Spleen (tissue), 11 donors: ENCODE results near the gene CST3. TPM values are rescaled to one million over a fixed set of nuclear protein-coding genes. Genes with fewer than 3 reads are reported as not detected.
A peak's percentile ranks its signal among the peaks of the same experiment; 100 is the strongest.

Experiments used
- DNase-seq: peaks from one replicate; pipeline ENCODE4 v3.0.0-alpha.2; 2020
- H3K27ac ChIP-seq, 8 donors: fragments of 200-600 bp; sonication (generic) in 7 of 8; 1 replicate in 4 of 8; 2 replicates in 4 of 8; pipeline versions ENCODE4 v1.5.0 to v1.8.0; 2016 to 2021; ENCODE audit warnings: inconsistent platforms in 4 of 8, mild to moderate bottlenecking in 4 of 8, moderate library complexity in 1 of 8
- H3K27me3 ChIP-seq, 7 donors: fragments of 200-600 bp; sonication (generic) in 6 of 7; replicated peaks in 1 of 7; 1 replicate in 4 of 7; 2 replicates in 3 of 7; pipeline versions ENCODE4 v1.5.0 to v1.8.0; 2016 to 2021; ENCODE audit warnings: inconsistent platforms in 3 of 7, mild to moderate bottlenecking in 1 of 7
- H3K36me3 ChIP-seq, 6 donors: fragments of 200-600 bp; sonication (generic) in 5 of 6; 1 replicate in 4 of 6; 2 replicates in 2 of 6; pipeline versions ENCODE4 v1.5.0 to v1.8.0; 2016 to 2021; ENCODE audit warnings: inconsistent platforms in 2 of 6
- H3K4me1 ChIP-seq, 6 donors: fragments of 200-600 bp; sonication (generic) in 5 of 6; 1 replicate in 3 of 6; 2 replicates in 3 of 6; pipeline versions ENCODE4 v1.5.0 to v1.8.0; 2016 to 2021; ENCODE audit warnings: inconsistent platforms in 3 of 6
- H3K4me3 ChIP-seq, 8 donors: fragments of 200-600 bp; sonication (generic) in 7 of 8; 1 replicate in 4 of 8; 2 replicates in 4 of 8; pipeline versions ENCODE4 v1.5.0 to v1.8.0; 2016 to 2021; ENCODE audit warnings: inconsistent platforms in 4 of 8, mild to moderate bottlenecking in 4 of 8, moderate library complexity in 2 of 8
- H3K9me3 ChIP-seq, 8 donors: fragments of 200-600 bp; sonication (generic) in 7 of 8; 1 replicate in 4 of 8; 2 replicates in 4 of 8; pipeline versions ENCODE4 v1.5.0 to v1.8.0; 2016 to 2021; ENCODE audit warnings: inconsistent platforms in 4 of 8
- POLR2A ChIP-seq, 3 donors: fragments of 450-650 bp; IDR thresholded peaks; one replicate each; pipeline ENCODE4 v1.5.1; 2017; ENCODE audit warnings: antibody characterized with exemption in 3 of 3, mild to moderate bottlenecking in 1 of 3
- POLR2AphosphoS5 ChIP-seq, 3 donors: sonication (generic); formaldehyde crosslinking; IDR thresholded peaks; one replicate each; pipeline ENCODE4 v1.5.1; 2017; ENCODE audit warnings: antibody characterized with exemption in 3 of 3
- WGBS, 5 donors: extraction: QIAGEN DNeasy Blood & Tissue Kit in 3 of 5; methylation state at CpG; one replicate each; pipeline versions ENCODE4 v1.1.5 to v1.1.7; 2013 to 2018; 5-methylcytosine and 5-hydroxymethylcytosine counted together
- intact Hi-C: fragments of 100-400 bp; cut with DNase I; formaldehyde crosslinking; loops from one replicate; pipeline ENCODE4 v1.15.0; 2023; ENCODE audit warnings: low total_unique reads
- polyA plus RNA-seq, 3 donors: library from polyadenylated mRNA; stranded (reverse); fragments of 200-250 nt; gene quantifications; one replicate each; pipeline ENCODE4 v1.2.1, GENCODE V29; 2013
- total RNA-seq, 7 donors: library from RNA; depleted of rRNA in 3 of 7; stranded (reverse); fragments of >200 nt in 3 of 7; fragmentation: NEBNext Ultra II Directional in 4 of 7; extraction: Animal tissue kit (Norgen Biotek cat#: 25700) in 4 of 7; gene quantifications; one replicate each; pipeline versions ENCODE4 v1.1.0 to v1.2.1, GENCODE V29; 2016 to 2021
- TF ChIP-seq, protein P1 (sequence below), 11 experiments: fragments of 200-600 bp in 7 of 11; fragments of 450-650 bp in 4 of 11; sonication (generic) in 4 of 11; IDR thresholded peaks in 8 of 11; conservative IDR thresholded peaks in 3 of 11; 1 replicate in 7 of 11; 2 replicates in 4 of 11; pipeline versions ENCODE4 v1.4.0 to v1.8.0; 2016 to 2021; ENCODE audit warnings: antibody characterized with exemption in 11 of 11, inconsistent platforms in 4 of 11, mild to moderate bottlenecking in 1 of 11
- donor health status: healthy with polysubstance abuse.
- donor health status: DM: no; HTN: no; CAD: no; lungs with moderate emphysema.
- donor health status: DM: no; HTN: no; CAD: no.
- donor health status: Bipolar disorder and iron deficiency.
- donor health status: healthy.
- donor health status: DM: no; HTN: no; CAD: no.
- donor health status: DM: yes; HTN: yes; CAD: no.

CST3 gene
- total and polyA plus RNA-seq, 10 donors = 199 to 1,082 (median 595) TPM

DNA sequence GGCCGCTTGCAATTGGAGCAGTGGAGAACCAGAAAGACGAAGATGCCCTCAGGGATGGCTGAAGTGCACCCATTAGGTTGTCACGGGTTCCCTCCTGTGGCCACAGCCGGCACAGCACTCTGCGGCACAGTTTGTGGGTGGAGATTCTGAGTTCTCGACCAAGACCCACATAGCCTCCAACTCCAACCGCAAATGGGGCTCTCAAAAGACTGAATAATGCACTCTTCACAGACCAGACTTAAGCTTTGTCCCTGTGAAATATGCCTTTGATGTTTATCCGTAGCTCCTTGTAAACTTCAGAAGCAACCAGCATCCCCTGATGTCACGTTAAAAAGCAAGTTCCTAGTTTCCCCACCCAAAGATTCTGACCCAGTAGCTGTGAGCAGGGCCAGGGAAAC lies 31.1 kb downstream of the CST3 start:
- no peak overlapping the region for H3K27ac ChIP-seq
- peak; percentile 88 for DNase-seq
- H3K36me3 ChIP-seq = no peaks in the 10 kb centered on the region
- TF ChIP-seq, protein P1, sequence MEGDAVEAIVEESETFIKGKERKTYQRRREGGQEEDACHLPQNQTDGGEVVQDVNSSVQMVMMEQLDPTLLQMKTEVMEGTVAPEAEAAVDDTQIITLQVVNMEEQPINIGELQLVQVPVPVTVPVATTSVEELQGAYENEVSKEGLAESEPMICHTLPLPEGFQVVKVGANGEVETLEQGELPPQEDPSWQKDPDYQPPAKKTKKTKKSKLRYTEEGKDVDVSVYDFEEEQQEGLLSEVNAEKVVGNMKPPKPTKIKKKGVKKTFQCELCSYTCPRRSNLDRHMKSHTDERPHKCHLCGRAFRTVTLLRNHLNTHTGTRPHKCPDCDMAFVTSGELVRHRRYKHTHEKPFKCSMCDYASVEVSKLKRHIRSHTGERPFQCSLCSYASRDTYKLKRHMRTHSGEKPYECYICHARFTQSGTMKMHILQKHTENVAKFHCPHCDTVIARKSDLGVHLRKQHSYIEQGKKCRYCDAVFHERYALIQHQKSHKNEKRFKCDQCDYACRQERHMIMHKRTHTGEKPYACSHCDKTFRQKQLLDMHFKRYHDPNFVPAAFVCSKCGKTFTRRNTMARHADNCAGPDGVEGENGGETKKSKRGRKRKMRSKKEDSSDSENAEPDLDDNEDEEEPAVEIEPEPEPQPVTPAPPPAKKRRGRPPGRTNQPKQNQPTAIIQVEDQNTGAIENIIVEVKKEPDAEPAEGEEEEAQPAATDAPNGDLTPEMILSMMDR (IDR thresholded peaks at IDR 0.05 in 8 of 11, conservative IDR thresholded peaks at IDR 0.05 in 3 of 11) = peak; percentile 77 to 90 (median 83)
- TF ChIP-seq POLR2A (IDR thresholded peaks at IDR 0.05) = no peak
- TF ChIP-seq POLR2AphosphoS5 (IDR thresholded peaks at IDR 0.05) = peak in 1 of 3 donors; percentile 44
- intact Hi-C loops = no loop called here
- H3K27me3 ChIP-seq = peaks cover 0 to 23% (median 0%) of the 10 kb centered on the region in 7 donors
- 8 to 10% (median 10%) methylated on average over 9 of the region's 9 CpGs for whole genome bisulfite sequencing, 5 donors
- H3K9me3 ChIP-seq = no peaks in the 10 kb centered on the region
- H3K4me3 ChIP-seq = no peak overlapping the region
- H3K4me1 ChIP-seq = peaks cover 0 to 10% (median 0%) of the 10 kb centered on the region in 6 donors

DNA sequence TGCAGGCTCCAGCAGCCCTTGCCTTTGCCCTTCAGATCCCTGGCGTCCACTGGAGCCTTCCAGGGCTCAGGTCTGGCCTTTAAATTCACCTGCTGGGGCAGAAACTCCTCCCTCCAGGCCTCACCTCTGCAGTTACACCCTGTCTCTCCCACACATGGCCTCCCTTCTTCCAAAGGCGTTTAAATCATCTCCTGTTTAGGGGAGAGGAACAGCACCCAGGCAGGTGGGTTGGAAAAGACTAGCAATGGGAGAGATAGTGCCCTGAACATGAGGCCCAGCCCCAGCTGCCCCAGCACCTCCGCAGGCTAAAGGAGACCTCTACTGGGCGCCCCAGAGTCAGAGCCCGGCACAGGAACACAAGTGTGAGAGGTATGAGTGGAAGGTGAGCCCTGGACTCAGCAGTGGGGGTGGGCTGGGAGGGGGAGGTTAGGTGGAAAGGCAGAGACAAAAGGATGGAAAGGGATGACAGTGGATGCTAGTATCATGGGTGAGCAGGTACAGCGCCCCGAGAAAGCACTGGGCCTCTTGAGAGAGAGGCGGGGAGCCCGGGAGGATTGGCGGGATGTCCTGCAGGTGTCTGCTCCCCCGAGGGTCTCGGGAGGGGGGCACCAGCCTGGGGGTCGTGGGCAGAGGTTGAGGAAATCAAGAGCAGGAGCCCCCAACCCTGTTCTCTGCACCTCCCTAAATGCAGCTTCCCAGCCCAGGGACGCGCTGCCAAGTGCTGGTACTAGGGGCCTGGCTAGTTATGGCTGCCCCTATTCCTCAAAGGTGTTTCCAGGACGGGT lies 31.7 kb downstream of the CST3 start, which contains the start of gene CST9:
CST9 (minus strand) TSS at position 51 of the 785 bp plus-strand sequence. CDS start 53 bp downstream, outside the sequence.
- H3K9me3 ChIP-seq = no peaks in the 10 kb centered on the region
- 50 to 69% (median 64%) methylated on average over 16 of the region's 16 CpGs for WGBS, 5 donors
- H3K4me1 ChIP-seq = peaks cover 0 to 10% (median 0%) of the 10 kb centered on the region in 6 donors
- intact Hi-C loops = no loop called here
- no peak for TF ChIP-seq POLR2AphosphoS5 (IDR thresholded peaks at IDR 0.05)
- no peak for TF ChIP-seq POLR2A (IDR thresholded peaks at IDR 0.05)
- TF ChIP-seq, protein P1 (IDR thresholded peaks at IDR 0.05 in 8 of 11, conservative IDR thresholded peaks at IDR 0.05 in 3 of 11) = no peak
- H3K4me3 ChIP-seq = no peak within 1 kb of the TSS
- DNase-seq = no peak
- H3K27ac ChIP-seq = no peak within 1 kb of the TSS
- no peaks in the 10 kb centered on the region for H3K36me3 ChIP-seq
- H3K27me3 ChIP-seq = peaks cover 0 to 23% (median 0%) of the 10 kb centered on the region in 7 donors

GRCh38 chr20:23604306-23604705 lies 33.4 kb downstream of the CST3 start:
- H3K27ac ChIP-seq = no peak overlapping the region
- H3K36me3 ChIP-seq = no peaks in the 10 kb centered on the region
- TF ChIP-seq POLR2A (IDR thresholded peaks at IDR 0.05) (no peak), POLR2AphosphoS5 (IDR thresholded peaks at IDR 0.05) (no peak)
- TF ChIP-seq, protein P1 (IDR thresholded peaks at IDR 0.05 in 8 of 11, conservative IDR thresholded peaks at IDR 0.05 in 3 of 11) = no peak
- H3K9me3 ChIP-seq = no peaks in the 10 kb centered on the region
- no peak for DNase-seq
- H3K4me3 ChIP-seq = no peak overlapping the region
- intact Hi-C loops = no loop called here
- H3K27me3 ChIP-seq = peaks cover 0 to 23% (median 0%) of the 10 kb centered on the region in 7 donors
- 70 to 94% (median 86%) methylated on average over 1 of the region's 1 CpG for WGBS, 5 donors
- peaks cover 0 to 10% (median 0%) of the 10 kb centered on the region in 6 donors for H3K4me1 ChIP-seq

- Histone ChIP-seq H3K36me3 (no peaks in the 10 kb centered on the region), H3K4me3 (no peak overlapping the region), H3K27ac (no peak overlapping the region), H3K27me3 (peaks cover 0 to 23% (median 0%) of the 10 kb centered on the region in 7 donors), H3K9me3 (no peaks in the 10 kb centered on the region), H3K4me1 (peaks cover 0 to 10% (median 0%) of the 10 kb centered on the region in 6 donors)
- TF ChIP-seq, protein P1 (IDR thresholded peaks at IDR 0.05 in 8 of 11, conservative IDR thresholded peaks at IDR 0.05 in 3 of 11) = no peak
- TF ChIP-seq POLR2AphosphoS5 (IDR thresholded peaks at IDR 0.05) = no peak
- no peak for TF ChIP-seq POLR2A (IDR thresholded peaks at IDR 0.05)
- intact Hi-C loops = no loop called here
- 74 to 82% (median 75%) methylated on average over 4 of the region's 4 CpGs for WGBS, 5 donors
- DNase-seq = no peak
Measured at GRCh38 chr20:23603321-23603720, 34.4 kb downstream of the CST3 start.
